ENCODE results near the gene DNAI1. TPM values are rescaled to one million over a fixed set of nuclear protein-coding genes. Genes with fewer than 3 reads are reported as not detected.

Gene DNAI1
- total and polyA plus RNA-seq, 12 donors: 0.06 to 1.4 (median 0.28) TPM; not detected in 7

- no peak for DNase-seq
- no peaks in the 10 kb centered on the region for H3K27me3 ChIP-seq
- H3K4me3 ChIP-seq: no peak overlapping the region
- 69 to 87% (median 81%) methylated on average over 14 to 23 of the region's 23 CpGs for WGBS, 4 donors
- intact Hi-C loops (cut with DNase I): no loop called here
- H3K9me3 ChIP-seq (replicated peaks in 1 of 3): no peaks in the 10 kb centered on the region
- H3K36me3 ChIP-seq (replicated peaks in 1 of 2): no peaks in the 10 kb centered on the region
- H3K27ac ChIP-seq: no peak overlapping the region
- peaks cover 6 to 9% of the 10 kb centered on the region in 2 donors for H3K4me1 ChIP-seq (replicated peaks in 1 of 2)
- TF ChIP-seq POLR2A (IDR thresholded peaks at IDR 0.05): no peak
- TF ChIP-seq, protein P1, sequence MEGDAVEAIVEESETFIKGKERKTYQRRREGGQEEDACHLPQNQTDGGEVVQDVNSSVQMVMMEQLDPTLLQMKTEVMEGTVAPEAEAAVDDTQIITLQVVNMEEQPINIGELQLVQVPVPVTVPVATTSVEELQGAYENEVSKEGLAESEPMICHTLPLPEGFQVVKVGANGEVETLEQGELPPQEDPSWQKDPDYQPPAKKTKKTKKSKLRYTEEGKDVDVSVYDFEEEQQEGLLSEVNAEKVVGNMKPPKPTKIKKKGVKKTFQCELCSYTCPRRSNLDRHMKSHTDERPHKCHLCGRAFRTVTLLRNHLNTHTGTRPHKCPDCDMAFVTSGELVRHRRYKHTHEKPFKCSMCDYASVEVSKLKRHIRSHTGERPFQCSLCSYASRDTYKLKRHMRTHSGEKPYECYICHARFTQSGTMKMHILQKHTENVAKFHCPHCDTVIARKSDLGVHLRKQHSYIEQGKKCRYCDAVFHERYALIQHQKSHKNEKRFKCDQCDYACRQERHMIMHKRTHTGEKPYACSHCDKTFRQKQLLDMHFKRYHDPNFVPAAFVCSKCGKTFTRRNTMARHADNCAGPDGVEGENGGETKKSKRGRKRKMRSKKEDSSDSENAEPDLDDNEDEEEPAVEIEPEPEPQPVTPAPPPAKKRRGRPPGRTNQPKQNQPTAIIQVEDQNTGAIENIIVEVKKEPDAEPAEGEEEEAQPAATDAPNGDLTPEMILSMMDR (IDR thresholded peaks at IDR 0.05): no peak
Observed at GRCh38 chr9:34555002-34555348, 96.4 kb downstream of the DNAI1 start.

DNA sequence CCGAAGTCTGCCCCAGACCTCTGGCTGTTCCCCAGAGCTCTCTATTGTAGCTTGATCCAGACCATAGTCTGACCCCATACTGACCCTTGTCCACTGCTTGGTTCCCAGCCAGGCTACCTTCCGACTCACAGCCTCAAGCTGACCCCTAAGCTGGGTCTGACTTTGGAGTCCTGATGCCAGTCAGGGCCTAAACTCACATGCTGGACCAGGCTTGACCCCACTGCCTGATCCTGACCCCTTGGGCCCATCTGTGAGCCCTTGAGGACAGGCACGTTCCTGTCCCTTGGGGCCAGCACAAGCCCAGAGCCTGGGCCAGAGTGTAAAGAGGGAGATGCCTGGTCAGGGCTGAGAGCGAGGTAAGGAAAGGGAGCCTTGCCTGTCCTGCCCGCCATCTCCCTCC is 96.9 kb downstream of the DNAI1 start:
- Histone ChIP-seq H3K9me3 (replicated peaks in 1 of 3) (no peaks in the 10 kb centered on the region), H3K4me1 (replicated peaks in 1 of 2) (peaks cover 12 to 14% of the 10 kb centered on the region in 2 donors), H3K27me3 (no peaks in the 10 kb centered on the region), H3K4me3 (no peak overlapping the region), H3K36me3 (replicated peaks in 1 of 2) (no peaks in the 10 kb centered on the region), H3K27ac (no peak overlapping the region)
- intact Hi-C loops (cut with DNase I): no loop called here
- DNase-seq: no peak
- 71 to 87% (median 82%) methylated on average over 4 to 5 of the region's 5 CpGs for WGBS, 4 donors
- no peak for TF ChIP-seq POLR2A (IDR thresholded peaks at IDR 0.05)
- TF ChIP-seq, protein P1 (IDR thresholded peaks at IDR 0.05): no peak

GRCh38 chr9:34555936-34556525 is 97.4 kb downstream of the DNAI1 start:
- Histone ChIP-seq H3K4me3 (no peak overlapping the region), H3K27me3 (no peaks in the 10 kb centered on the region), H3K9me3 (replicated peaks in 1 of 3) (no peaks in the 10 kb centered on the region), H3K4me1 (replicated peaks in 1 of 2) (peaks cover 14 to 17% of the 10 kb centered on the region in 2 donors), H3K36me3 (replicated peaks in 1 of 2) (no peaks in the 10 kb centered on the region), H3K27ac (no peak overlapping the region)
- WGBS, 4 donors: 84 to 92% (median 90%) methylated on average over 9 to 13 of the region's 13 CpGs
- intact Hi-C loops (cut with DNase I): no loop called here
- no peak for DNase-seq
- TF ChIP-seq, protein P1 (IDR thresholded peaks at IDR 0.05): no peak
- no peak for TF ChIP-seq POLR2A (IDR thresholded peaks at IDR 0.05)

- Histone ChIP-seq H3K27ac (no peak overlapping the region), H3K27me3 (no peaks in the 10 kb centered on the region), H3K9me3 (replicated peaks in 1 of 3) (no peaks in the 10 kb centered on the region), H3K4me1 (replicated peaks in 1 of 2) (peaks cover 14 to 17% of the 10 kb centered on the region in 2 donors), H3K36me3 (replicated peaks in 1 of 2) (no peaks in the 10 kb centered on the region), H3K4me3 (no peak overlapping the region)
- no peak for DNase-seq
- WGBS, 4 donors: 67 to 78% (median 70%) methylated on average over 6 of the region's 6 CpGs
- intact Hi-C loops (cut with DNase I): no loop called here
- TF ChIP-seq POLR2A (IDR thresholded peaks at IDR 0.05): no peak
- TF ChIP-seq, protein P1 (IDR thresholded peaks at IDR 0.05): no peak
Observed at GRCh38 chr9:34556949-34557348, 98.3 kb downstream of the DNAI1 start.
